Stimulated activated naive CD4-positive, alpha-beta T cell (primary cell): ENCODE measurements around the gene SAPCD1.
"Not testable (repeated sequence)": the region's sequence is repeated elsewhere in the genome, so short reads cannot be mapped to it uniquely, and the experiment has no call there.

Experiments used
- DNase-seq, 6 experiments: peaks; one replicate each; lab custom pipeline; 2025; lab: John Stamatoyannopoulos, UW

Gene SAPCD1

GRCh38 chr6:31777667-31778050 is 15.2 kb downstream of the SAPCD1 start:
- no peak for DNase-seq

DNA sequence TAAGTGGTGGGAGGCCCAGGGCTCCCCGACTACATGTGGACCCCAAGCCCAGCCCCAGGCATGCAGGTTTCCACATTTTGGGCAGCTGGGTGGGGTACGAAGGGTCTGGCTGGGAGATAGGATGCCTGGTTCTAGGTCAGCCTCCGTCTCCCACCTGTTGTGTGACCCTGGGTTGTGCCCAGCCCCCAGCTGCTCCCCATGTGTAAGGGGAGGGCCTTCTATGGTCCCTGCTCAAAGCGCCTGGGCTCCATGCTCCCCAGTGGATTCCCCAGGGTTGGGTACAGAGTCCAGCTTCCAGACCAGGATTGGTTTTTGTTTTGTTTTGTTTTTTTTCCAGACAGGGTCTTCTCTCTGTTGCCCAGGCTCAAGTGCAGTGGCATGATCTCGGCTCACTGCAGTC is 15.7 kb downstream of the SAPCD1 start:
- DNase-seq, result no peak

- no peak for DNase-seq
Measured at GRCh38 chr6:31778999-31779885, 16.8 kb downstream of the SAPCD1 start.

GRCh38 chr6:31779908-31780307 is 17.5 kb downstream of the SAPCD1 start:
- no peak for DNase-seq

DNA sequence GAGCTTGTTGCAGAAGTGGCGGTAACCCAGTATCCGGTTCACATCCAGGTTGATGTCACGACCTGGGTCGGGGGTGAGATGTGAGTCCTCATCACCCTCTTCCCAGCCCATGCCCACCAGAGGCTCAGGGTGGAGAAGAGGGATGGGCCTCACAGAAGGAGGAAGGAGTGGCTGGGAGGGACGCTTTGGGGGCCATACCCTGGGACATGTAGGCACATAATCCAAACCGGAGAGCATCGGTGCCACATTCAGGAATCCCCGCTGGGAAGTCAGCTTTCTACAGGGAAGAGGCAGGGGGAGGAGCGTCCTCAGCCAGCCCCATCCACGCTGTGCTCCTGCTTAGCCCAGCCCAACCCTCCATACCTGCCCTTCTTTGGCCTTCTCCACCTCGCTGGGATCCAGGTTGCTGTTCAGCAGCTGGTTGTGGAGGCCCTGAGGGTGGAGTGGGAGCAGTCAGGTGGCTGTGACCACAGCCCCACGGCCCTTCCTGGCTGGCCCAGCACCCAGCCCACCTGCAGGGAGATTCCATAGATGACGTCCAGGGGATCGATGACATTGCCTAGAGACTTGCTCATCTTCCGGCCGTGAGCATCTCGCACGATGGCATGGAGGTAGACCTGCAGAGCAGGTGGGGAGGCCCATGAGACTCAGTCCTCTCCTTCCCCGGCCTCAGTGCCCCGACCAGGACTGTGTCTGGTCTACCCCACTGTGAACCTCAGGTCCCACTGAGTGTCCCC is 18.2 kb downstream of the SAPCD1 start:
- DNase-seq, result no peak

- no peak for DNase-seq
Measured at GRCh38 chr6:31781244-31782125, 19.0 kb downstream of the SAPCD1 start.

DNA sequence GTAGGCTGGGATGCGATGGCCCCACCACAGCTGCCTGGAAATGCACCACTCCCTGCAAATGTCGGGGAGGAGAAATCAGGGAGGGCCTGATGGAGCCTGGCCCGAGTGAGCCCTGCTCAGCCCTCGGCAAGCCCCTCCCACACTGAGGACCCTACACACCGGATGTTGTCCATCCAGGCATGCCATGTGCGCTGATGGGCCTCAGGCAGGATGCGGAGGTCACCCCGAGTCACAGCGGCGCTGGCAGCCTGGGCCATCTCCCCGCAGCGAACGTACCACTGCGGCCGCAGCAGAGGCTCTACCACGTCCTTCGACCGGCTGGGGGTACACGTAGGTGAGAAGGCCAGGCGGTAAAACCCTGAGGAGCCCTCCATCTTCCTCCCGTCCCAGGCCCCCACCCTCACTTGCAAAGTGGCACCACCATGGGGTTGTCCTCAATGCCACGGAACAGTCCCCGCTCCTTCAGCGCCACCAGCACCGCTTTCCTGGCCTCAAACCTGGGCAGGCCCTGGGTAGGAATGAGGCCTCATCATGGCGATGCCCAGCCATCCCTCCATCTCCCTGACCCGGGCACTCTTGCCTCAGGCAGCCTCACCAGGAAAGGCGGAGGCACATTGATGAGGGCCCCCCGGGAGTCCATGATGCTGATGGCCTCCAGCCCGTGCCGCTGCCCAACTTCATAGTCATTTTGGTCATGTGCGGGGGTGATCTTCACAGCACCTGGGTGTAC is 19.8 kb downstream of the SAPCD1 start:
- no peak for DNase-seq

- DNase-seq, result no peak
Measured at GRCh38 chr6:31784098-31784925, 21.9 kb downstream of the SAPCD1 start.

GRCh38 chr6:31785475-31785874 is 23.0 kb downstream of the SAPCD1 start:
- no peak for DNase-seq

- peak in 5 of 6 experiments; percentile 2 to 30 (median 9) for DNase-seq
Measured at GRCh38 chr6:31791324-31792089, 29.1 kb downstream of the SAPCD1 start.

- DNase-seq, result no peak
Measured at GRCh38 chr6:31792090-31792374, 29.6 kb downstream of the SAPCD1 start.

DNA sequence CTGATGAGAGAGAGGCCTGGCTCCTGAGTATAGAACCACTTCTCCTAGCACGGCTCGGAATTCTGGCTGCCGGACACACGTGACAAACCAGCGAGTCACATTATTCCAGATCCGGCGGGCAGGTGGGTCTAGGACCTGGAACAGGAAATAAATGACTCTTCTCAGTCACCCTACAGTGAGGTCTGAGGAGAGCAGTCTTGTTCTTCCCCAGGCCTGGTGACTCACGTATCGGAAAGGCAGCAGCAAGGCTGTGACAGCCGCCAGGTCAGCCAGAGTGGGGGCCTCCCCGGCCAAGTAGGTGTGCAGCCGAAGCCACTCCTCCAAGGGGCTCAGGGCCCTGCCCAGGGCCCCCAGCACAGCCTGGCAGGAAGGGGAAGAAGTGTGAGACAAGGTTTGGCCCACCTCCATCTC is 30.3 kb downstream of the SAPCD1 start:
- no peak for DNase-seq

DNA sequence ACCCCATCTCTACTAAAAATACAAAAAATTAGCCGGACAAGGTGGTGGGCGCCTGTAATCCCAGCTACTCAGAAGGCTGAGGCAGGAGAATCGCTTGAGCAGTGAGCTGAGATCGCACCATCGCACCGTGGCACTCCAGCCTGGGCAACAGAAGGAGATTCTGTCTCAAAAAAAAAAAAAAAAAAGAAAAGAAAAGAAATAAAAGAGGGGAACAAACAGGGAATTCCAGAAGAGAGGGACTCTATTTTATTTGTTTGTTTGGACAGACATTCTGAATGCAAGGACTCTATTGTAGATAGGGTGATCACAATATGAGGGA is 31.4 kb downstream of the SAPCD1 start:
- DNase-seq, result not testable (repeated sequence)

GRCh38 chr6:31794294-31794865 is 31.9 kb downstream of the SAPCD1 start:
- peak in 2 of 6 experiments; percentile 14 to 38 for DNase-seq

GRCh38 chr6:31794866-31795615 is 32.6 kb downstream of the SAPCD1 start:
- DNase-seq, result no peak

DNA sequence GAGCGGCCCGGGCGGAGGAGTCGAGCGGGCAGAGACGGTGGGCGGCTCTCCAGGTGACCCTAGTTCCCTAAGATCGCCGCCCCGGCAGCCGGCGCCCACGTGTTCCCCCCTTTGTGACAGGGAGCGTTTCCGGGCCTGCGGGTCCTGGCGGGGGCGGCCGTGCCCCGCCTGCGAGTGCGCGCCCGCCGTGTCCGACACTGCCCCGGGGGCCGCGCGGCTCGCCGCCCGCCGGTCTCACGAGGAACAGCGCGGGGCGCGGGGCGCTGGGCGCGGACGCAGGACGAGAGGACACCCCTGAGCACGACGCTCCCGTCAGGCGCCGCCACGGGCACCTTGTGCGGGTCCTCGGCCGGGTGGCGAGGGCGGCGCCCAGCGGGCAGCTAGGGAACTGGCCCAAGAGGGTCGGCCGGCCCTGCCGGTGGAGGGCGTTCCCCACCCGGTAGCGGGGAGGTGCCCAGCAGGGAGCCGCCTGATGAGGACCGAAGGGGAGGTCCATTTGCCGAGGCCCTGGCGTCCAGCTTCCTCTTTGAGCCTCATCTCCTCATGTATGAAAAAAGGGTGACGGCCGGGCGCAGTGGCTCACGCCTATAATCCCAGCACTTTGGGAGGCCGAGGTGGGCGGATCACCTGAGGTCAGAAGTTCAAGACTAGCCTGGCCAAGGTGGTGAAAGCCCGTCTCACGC is 33.3 kb downstream of the SAPCD1 start, which contains the start of gene VARS1:
VARS1 (minus strand) TSS at position 137 of the 683 bp plus-strand sequence. CDS start 535 bp downstream, outside the sequence.
- DNase-seq, result peak; percentile 58 to 94 (median 76)

DNA sequence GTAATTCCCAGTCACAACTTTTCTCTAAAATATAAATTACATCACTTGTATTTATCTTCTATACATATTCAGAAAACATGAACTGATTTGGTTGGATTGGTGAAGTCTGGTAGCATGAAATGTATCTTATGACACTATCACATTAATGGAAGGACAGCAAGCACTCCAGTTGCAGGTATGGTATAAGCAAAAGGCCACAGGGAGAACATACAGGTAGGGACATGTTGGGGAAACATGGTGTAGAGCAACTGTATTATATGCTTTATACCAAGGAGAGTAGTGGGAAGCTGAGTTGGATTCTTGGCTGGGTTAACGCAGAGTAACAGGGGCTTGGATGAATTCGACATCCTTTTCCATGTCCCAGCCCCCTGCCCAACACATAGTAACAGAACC is 34.5 kb downstream of the SAPCD1 start:
- DNase-seq, result no peak

- DNase-seq, result peak in 4 of 6 experiments; percentile 2 to 46 (median 32)
Measured at GRCh38 chr6:31797588-31797987, 35.1 kb downstream of the SAPCD1 start.
